Measurements from ENCODE around the gene P2RY11. TPM values are rescaled to one million over a fixed set of nuclear protein-coding genes. Genes with fewer than 3 reads are reported as not detected.

P2RY11 gene
- total and polyA plus RNA-seq, 2 of the 4 experiments (the other 2 are of a cell fraction): 0.54 to 4.5 TPM

DNA sequence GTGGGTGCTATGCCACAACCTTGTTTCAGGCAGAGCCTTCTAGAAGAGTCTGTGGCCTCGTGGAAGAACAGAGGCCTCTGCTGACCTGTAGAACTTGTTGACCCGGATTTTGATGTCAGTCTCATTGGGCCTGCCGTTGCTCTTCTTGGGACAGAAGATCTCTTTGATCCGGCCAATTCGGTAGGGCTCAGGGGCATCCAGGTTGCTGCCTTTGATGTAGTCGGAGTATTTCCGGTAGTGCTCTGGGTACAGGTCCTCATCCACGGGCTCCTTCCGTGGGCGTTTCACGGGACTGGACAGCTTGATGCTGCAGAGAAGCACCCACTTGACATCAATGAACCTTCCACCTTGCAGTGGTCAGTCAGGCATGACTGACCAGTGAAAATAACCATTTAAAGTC lies 32.2 kb downstream of the P2RY11 start:
- Histone ChIP-seq H3K23ac (ENCODE audit: low read depth, low read length) (no peak overlapping the region), H2AFZ (replicated peaks; ENCODE audit: low read length, poor library complexity) (no peak overlapping the region), H3K9ac (ENCODE audit: low read depth, low read length) (no peak overlapping the region), H3K9me3 (ENCODE audit: control insufficient read depth, insufficient read depth, low read length) (no peaks in the 10 kb centered on the region), H3K18ac (ENCODE audit: low read depth, low read length) (no peak overlapping the region), H2AK5ac (ENCODE audit: low read depth, low read length) (no peak overlapping the region), H3K4me2 (ENCODE audit: low read depth, low read length) (no peak overlapping the region), H4K8ac (ENCODE audit: low read depth in 2 of 2, low read length in 2 of 2) (no peak overlapping the region), H2BK5ac (ENCODE audit: low read depth, low read length, poor library complexity, severe bottlenecking) (no peak overlapping the region), H3K4ac (ENCODE audit: low read depth, low read length) (no peak overlapping the region), H3K4me1 (ENCODE audit: control insufficient read depth, insufficient read depth, low read length) (no peaks in the 10 kb centered on the region), H4K91ac (ENCODE audit: insufficient read depth, low read depth, low read length) (no peak overlapping the region), H4K20me1 (ENCODE audit: insufficient read depth, low read length) (peaks cover 4% of the 10 kb centered on the region; the same call in 1 of the 2 replicates), H4K5ac (ENCODE audit: low read depth, low read length) (no peak overlapping the region), H3K36me3 (ENCODE audit: control insufficient read depth, insufficient read depth, low read length) (peaks cover 75% of the 10 kb centered on the region), H2BK120ac (ENCODE audit: low read depth, low read length) (no peak overlapping the region), H3K79me1 (ENCODE audit: low read depth in 1 of 2, low read length in 2 of 2) (peaks cover 13 to 23% of the 10 kb centered on the region in 2 experiments), H2BK15ac (ENCODE audit: low read depth, low read length) (no peak overlapping the region), H3K14ac (replicated peaks; ENCODE audit: low read depth, low read length) (no peak overlapping the region), H2AK9ac (replicated peaks; ENCODE audit: low read depth, low read length, poor library complexity) (peak overlapping the region; percentile 78), H3K9me1 (ENCODE audit: insufficient read depth, low read length) (no peaks in the 10 kb centered on the region), H3K27me3 (ENCODE audit: control insufficient read depth, insufficient read depth, low read length) (no peaks in the 10 kb centered on the region), H3K4me3 (ENCODE audit: insufficient read depth, low read depth, low read length) (no peak overlapping the region), H3K27ac (ENCODE audit: insufficient read depth, low read length) (no peak overlapping the region), H3K56ac (ENCODE audit: extremely low read depth, insufficient read depth, low read length) (no peak overlapping the region), H2BK20ac (ENCODE audit: low read depth, low read length) (no peak overlapping the region)
- BruUV-seq (replicated peaks): no TSS peak
- CTCF ChIA-PET: no interaction called here
- in situ Hi-C loops (cut with MboI; ENCODE audit: low sequenced_read_pairs) (no loop called here), dilution Hi-C loops (cut with HindIII; ENCODE audit: low sequenced_read_pairs, unreplicated experiment) (no loop called here), intact Hi-C loops (cut with micrococcal nuclease) (no loop called here)
- POLR2A ChIA-PET (ENCODE audit: unreplicated experiment): no interaction called here
- ATAC-seq (ENCODE audit: low read depth): no peak
- TF ChIP-seq FOS (IDR thresholded peaks at IDR 0.05; ENCODE audit: low read depth, low read length): no peak
- TF ChIP-seq MAFK (IDR thresholded peaks at IDR 0.05; ENCODE audit: low read depth, low read length): no peak
- no peak for TF ChIP-seq RAD21 (IDR thresholded peaks at IDR 0.05; ENCODE audit: low read length)
- no peak for DNase-seq
- WGBS, 2 experiments (ENCODE audit: extremely low coverage in 2 of 2, insufficient read length in 1 of 2): 94% methylated on average over 4 of the region's 11 CpGs; no CpG with 5 or more reads in 1 of the 2 experiments

Data from IMR-90 (cell line).